GM12878 (cell line): ENCODE measurements around the gene MGAT2. TPM values are rescaled to one million over a fixed set of nuclear protein-coding genes. Genes with fewer than 3 reads are reported as not detected.

ENCODE experiments used
- ATAC-seq: fragments of 200-7000 bp; cut with Tn5 transposase; 3 replicates; pipeline ENCODE4 v1.9.1; 2020; ENCODE audit warnings: mild to moderate bottlenecking, moderate library complexity
- BruUV-seq: library from RNA; stranded (reverse); fragments of 400-500 nt; replicated peaks from 2 replicates; lab custom pipeline; 2021; lab: Mats Ljungman, UMichigan
- CTCF ChIA-PET: fragments of 300-600 bp; sonication (Branson Sonifier 250); formaldehyde crosslinking; extraction: SDS; loops from one replicate; lab custom pipeline; 2021; ENCODE audit warnings: inconsistent platforms; lab: Yijun Ruan, JAX
- POLR2A ChIA-PET: fragments of 350-600 bp; formaldehyde crosslinking; extraction: SDS; loops from one replicate; lab custom pipeline; 2021; ENCODE audit warnings: inconsistent platforms; lab: Charles Lee
- RAD21 ChIA-PET: fragments of 300-600 bp; sonication (Branson Sonifier 250); formaldehyde crosslinking; loops from one replicate; lab custom pipeline; 2023; ENCODE audit warnings: antibody characterized with exemption; ENCODE audit not compliant: unreplicated experiment; lab: Charles Lee
- SMC1A ChIA-PET: fragments of 300-600 bp; sonication (Branson Sonifier 250); formaldehyde crosslinking; loops from one replicate; lab custom pipeline; 2023; ENCODE audit not compliant: unreplicated experiment, uncharacterized antibody; lab: Charles Lee
- DNase-seq: peaks from one replicate; pipeline ENCODE4 v3.0.0-alpha.2; 2011; ENCODE audit warnings: low read depth, low spot score
- FAIRE-seq: peaks from 3 replicates; lab custom pipeline; 2011; peaks lifted over from hg19 to GRCh38; lab: Jason Lieb, UNC
- H2AFZ ChIP-seq: 2 replicates; pipeline ENCODE4 v1.6.0; 2011; ENCODE audit warnings: low read depth, low read length, control low read depth; ENCODE audit not compliant: control insufficient read depth
- H3K27ac ChIP-seq: 2 replicates; pipeline ENCODE4 v1.5.1; 2011; ENCODE audit warnings: control low read depth; ENCODE audit not compliant: control insufficient read depth, insufficient read depth
- H3K27me3 ChIP-seq, 2 experiments: replicated peaks in 1 of 2; 2 replicates each; pipeline versions ENCODE4 v1.6.0 to v1.6.1; 2011; ENCODE audit warnings: low read length in 1 of 2; ENCODE audit not compliant: control insufficient read depth in 2 of 2, insufficient read depth in 2 of 2
- H3K36me3 ChIP-seq, 2 experiments: 2 replicates each; pipeline ENCODE4 v1.5.1; 2011; ENCODE audit warnings: low read length in 1 of 2; ENCODE audit not compliant: control insufficient read depth in 2 of 2, insufficient read depth in 2 of 2
- H3K4me1 ChIP-seq: 2 replicates; pipeline ENCODE4 v1.6.1; 2011; ENCODE audit warnings: mild to moderate bottlenecking, low read length, moderate library complexity, mixed read lengths; ENCODE audit not compliant: control insufficient read depth, insufficient read depth
- H3K4me2 ChIP-seq: 2 replicates; pipeline ENCODE4 v1.6.0; 2011; ENCODE audit warnings: control low read depth; ENCODE audit not compliant: control insufficient read depth, insufficient read depth
- H3K4me3 ChIP-seq: fragments of 200-600 bp; sonication (generic); 2 replicates; pipeline ENCODE4 v1.5.1; 2016
- H3K79me2 ChIP-seq: 2 replicates; pipeline ENCODE4 v1.6.0; 2011; ENCODE audit warnings: low read length; ENCODE audit not compliant: control insufficient read depth, insufficient read depth
- H3K9ac ChIP-seq: 2 replicates; pipeline ENCODE4 v1.8.0; 2011; ENCODE audit warnings: low read length, control low read depth, mixed read lengths; ENCODE audit not compliant: control insufficient read depth, insufficient read depth
- H3K9me3 ChIP-seq: replicated peaks from 3 replicates; pipeline ENCODE4 v1.5.1; 2011; ENCODE audit warnings: mild to moderate bottlenecking, low read length; ENCODE audit not compliant: control insufficient read depth, insufficient read depth
- H4K20me1 ChIP-seq: 2 replicates; pipeline ENCODE4 v1.6.0; 2011; ENCODE audit not compliant: control insufficient read depth, insufficient read depth
- CREB1 ChIP-seq: IDR thresholded peaks from 2 replicates; pipeline ENCODE4 v1.6.1; 2012; ENCODE audit warnings: low read depth, mild to moderate bottlenecking, inconsistent platforms
- CTCF ChIP-seq, 3 experiments: IDR thresholded peaks in 2 of 3; conservative IDR thresholded peaks in 1 of 3; 2 replicates each; pipeline ENCODE4 v1.5.1; 2011; ENCODE audit warnings: low read depth in 3 of 3, low read length in 3 of 3, mild to moderate bottlenecking in 3 of 3, control low read depth in 2 of 3, moderate library complexity in 2 of 3, inconsistent platforms in 1 of 3, mixed read lengths in 1 of 3; ENCODE audit not compliant: control insufficient read depth in 2 of 3, insufficient read depth in 1 of 3; ENCODE audit errors: extremely low read depth in 1 of 3
- FOS ChIP-seq: IDR thresholded peaks from 3 replicates; pipeline ENCODE4 v1.6.1; 2011; ENCODE audit warnings: borderline replicate concordance; ENCODE audit not compliant: insufficient read length; ENCODE audit errors: extremely low read depth
- GATAD2B ChIP-seq: fragments of 450-650 bp; conservative IDR thresholded peaks from 2 replicates; pipeline ENCODE4 v1.6.1; 2017; ENCODE audit warnings: low read depth, mild to moderate bottlenecking, moderate library complexity
- MLLT1 ChIP-seq: fragments of 450-650 bp; IDR thresholded peaks from 2 replicates; pipeline ENCODE4 v1.6.1; 2016; ENCODE audit warnings: mild to moderate bottlenecking
- NRF1 ChIP-seq: conservative IDR thresholded peaks from 2 replicates; pipeline ENCODE4 v1.6.1; 2011; ENCODE audit warnings: mild to moderate bottlenecking, low read depth, low read length, improper control_type of control experiment
- PKNOX1 ChIP-seq: fragments of 450-650 bp; IDR thresholded peaks from 2 replicates; pipeline ENCODE4 v1.6.1; 2016; ENCODE audit warnings: mild to moderate bottlenecking
- PML ChIP-seq: IDR thresholded peaks from 2 replicates; pipeline ENCODE4 v1.6.1; 2012; ENCODE audit warnings: low read length, inconsistent platforms
- POLR2AphosphoS5 ChIP-seq: IDR thresholded peaks from 2 replicates; pipeline ENCODE4 v1.6.1; 2011; ENCODE audit warnings: mild to moderate bottlenecking, low read length, inconsistent platforms
- STAT3 ChIP-seq: IDR thresholded peaks from 2 replicates; pipeline ENCODE4 v1.6.1; 2011; ENCODE audit warnings: low read depth, low read length, improper control_type of control experiment
- TBL1XR1 ChIP-seq: IDR thresholded peaks from 2 replicates; pipeline ENCODE4 v1.6.1; 2012; ENCODE audit warnings: low read depth, low read length, improper control_type of control experiment
- WGBS: methylation state at CpG from one replicate; pipeline ENCODE4 v1.1.6; 2016; ENCODE audit warnings: low lambda C conversion rate; ENCODE audit not compliant: insufficient replicate concordance, insufficient coverage; ENCODE audit errors: missing lambda C conversion rate; 5-methylcytosine and 5-hydroxymethylcytosine counted together
- in situ Hi-C: fragments of 300-500 bp; cut with MboI; formaldehyde crosslinking; loops from 9 replicates; pipeline ENCODE4 v1.14.3; 2018; ENCODE audit warnings: mixed read lengths
- intact Hi-C: fragments of 100-400 bp; cut with micrococcal nuclease; formaldehyde crosslinking; loops from one replicate; pipeline ENCODE4 v1.14.2; 2022; ENCODE audit not compliant: unreplicated experiment
- polyA plus RNA-seq, 11 experiments: library from polyadenylated mRNA; depleted of rRNA in 4 of 11; unstranded in 6 of 11; stranded (reverse) in 5 of 11; fragments of >200 nt; fragmentation: Nextera tagmentation in 4 of 11; fragmentation: Illumina TruSeq in 1 of 11; extraction: Ambion mirVana in 4 of 11; extraction: Trizol in 1 of 11; gene quantifications; 1 replicate in 1 of 11; 2 replicates in 10 of 11; pipeline versions ENCODE4 v1.2.1 to v1.2.3, GENCODE V29; 2011 to 2016; ENCODE audit warnings: inconsistent platforms in 2 of 11, missing spikeins in 2 of 11, low read depth in 1 of 11
- total RNA-seq, 4 experiments: library from RNA; depleted of rRNA in 3 of 4; stranded (reverse); fragments of >200 nt in 3 of 4; fragmentation: Illumina TruSeq in 1 of 4; extraction: Trizol in 1 of 4; gene quantifications; 2 replicates each; pipeline versions ENCODE4 v1.2.1 to v1.2.3, GENCODE V29; 2013 to 2021

MGAT2 gene
- total and polyA plus RNA-seq, 10 of the 15 experiments (the other 5 are each of a cell fraction or from before 2014, with no cell fraction given): 0.03 to 51.8 (median 38.0) TPM; not detected in 1

- FAIRE-seq: no peak
- DNase-seq: no peak
- no TSS peak for BruUV-seq
- ChIA-PET POLR2A (no interaction called here), RAD21 (no interaction called here), CTCF (no interaction called here), SMC1A (no interaction called here)
- no peaks in the 10 kb centered on the region; the same call in 2 of the 3 replicates for H3K9me3 ChIP-seq
- H3K27me3 ChIP-seq: no peaks in the 10 kb centered on the region
- WGBS: 98% methylated on average over 5 of the region's 5 CpGs
- H3K4me3 ChIP-seq: no peak overlapping the region
- H2AFZ ChIP-seq: no peak overlapping the region
- no peak overlapping the region for H3K27ac ChIP-seq
- H3K79me2 ChIP-seq: no peaks in the 10 kb centered on the region
- intact Hi-C loops (no loop called here), in situ Hi-C loops (no loop called here)
- H3K9ac ChIP-seq: no peak overlapping the region
- H3K4me1 ChIP-seq: no peaks in the 10 kb centered on the region
- peaks cover 2 to 16% of the 10 kb centered on the region in 2 experiments; a peak in 2 of 4 replicates for H3K36me3 ChIP-seq
- TF ChIP-seq CTCF (IDR thresholded peaks at IDR 0.05 in 2 of 3, conservative IDR thresholded peaks at IDR 0.05 in 1 of 3; ENCODE audit: control insufficient read depth in 2 of 3, extremely low read depth in 1 of 3, insufficient read depth in 1 of 3, low read depth in 3 of 3, low read length in 3 of 3) (no peak), POLR2AphosphoS5 (no peak), NRF1 (no peak), PKNOX1 (no peak), MLLT1 (no peak), PML (no peak), CREB1 (no peak), GATAD2B (no peak), TBL1XR1 (no peak), STAT3 (no peak), FOS (no peak)
- ATAC-seq: no peak
- no peak overlapping the region for H3K4me2 ChIP-seq
- H4K20me1 ChIP-seq: no peaks in the 10 kb centered on the region
Measured at GRCh38 chr14:49574038-49574437, 46.6 kb upstream of the MGAT2 start.
